Omental fat pad (tissue), 4 donors: ENCODE data around the gene BOLA2B. TPM values are rescaled to one million over a fixed set of nuclear protein-coding genes. Genes with fewer than 3 reads are reported as not detected.
"Not testable (repeated sequence)": the region's sequence is repeated elsewhere in the genome, so short reads cannot be mapped to it uniquely, and the experiment has no call there.

Source experiments
- ATAC-seq: fragments of 150-250 bp; one replicate; pipeline ENCODE4 v1.9.1; 2016; ENCODE audit warnings: mild to moderate bottlenecking, moderate library complexity; ENCODE audit not compliant: low FRiP score
- DNase-seq: peaks from one replicate; pipeline ENCODE4 v3.0.0-alpha.2; 2019; ENCODE audit warnings: low spot score
- total RNA-seq, 4 donors: library from RNA; depleted of rRNA; stranded (reverse); fragments of >200 nt; gene quantifications; one replicate each; pipeline ENCODE4 v1.1.0, GENCODE V29; 2016

BOLA2B gene
- total RNA-seq, result 100 to 1,000 TPM; 152 to 366 (median 206) TPM

- ATAC-seq, result peak; percentile 97
- DNase-seq, result not testable (repeated sequence)
Measured at GRCh38 chr16:30193615-30194014, at the start of gene BOLA2B, which contains the start of gene SLX1A. TSS of gene BOLA2B (minus strand) at chr16:30193666. CDS start at chr16:30193595, 71 bp downstream. TSS of gene SLX1A (plus strand) at chr16:30193875. CDS start at chr16:30194085, 210 bp downstream.

- ATAC-seq, result not testable (repeated sequence)
- DNase-seq, result peak; percentile 21
Measured at GRCh38 chr16:30217082-30217481, 23.6 kb upstream of the BOLA2B start.

GRCh38 chr16:30211414-30211813, 17.9 kb upstream of the BOLA2B start:
- DNase-seq, ATAC-seq: not testable (repeated sequence)

- DNase-seq (peak; percentile 22), ATAC-seq (peak; percentile 58)
Measured at GRCh38 chr16:30209032-30209431, 15.6 kb upstream of the BOLA2B start.

GRCh38 chr16:30207063-30207704, 13.7 kb upstream of the BOLA2B start:
- DNase-seq, result peak; percentile 27
- peak; percentile 54 for ATAC-seq

GRCh38 chr16:30206252-30206651, 12.8 kb upstream of the BOLA2B start:
- ATAC-seq, result peak; percentile 2
- DNase-seq, result not testable (repeated sequence)

- ATAC-seq, result peak; percentile 29
- DNase-seq, result not testable (repeated sequence)
Measured at GRCh38 chr16:30205541-30206236, 12.2 kb upstream of the BOLA2B start.

GRCh38 chr16:30199608-30200343, 6.3 kb upstream of the BOLA2B start:
- peak; percentile 90 for ATAC-seq
- not testable (repeated sequence) for DNase-seq

- not testable (repeated sequence) for DNase-seq
- ATAC-seq, result peak; percentile 27
Measured at GRCh38 chr16:30199049-30199448, 5.6 kb upstream of the BOLA2B start, which contains the start of gene SULT1A3. TSS of gene SULT1A3 (plus strand) at chr16:30199255. CDS start at chr16:30200729, 1,474 bp downstream.

- DNase-seq, ATAC-seq: not testable (repeated sequence)
Measured at GRCh38 chr16:30197001-30197400, 3.5 kb upstream of the BOLA2B start.

- ATAC-seq, result peak; percentile 50
- DNase-seq, result not testable (repeated sequence)
Measured at GRCh38 chr16:30194172-30194925, 883 bp upstream of the BOLA2B start.

- ATAC-seq, result peak; percentile 42
- DNase-seq, result not testable (repeated sequence)
Measured at GRCh38 chr16:30193098-30193497, 368 bp downstream of the BOLA2B start.

- not testable (repeated sequence) for DNase-seq, ATAC-seq
Measured at GRCh38 chr16:30191158-30191557, 2.3 kb downstream of the BOLA2B start.
